SKM-1 (cell line): ENCODE measurements around the gene STX4.

Source experiments
- DNase-seq: peaks from one replicate; lab custom pipeline; 2025; ENCODE audit not compliant: unreplicated experiment; lab: John Stamatoyannopoulos, UW

STX4 gene

DNA sequence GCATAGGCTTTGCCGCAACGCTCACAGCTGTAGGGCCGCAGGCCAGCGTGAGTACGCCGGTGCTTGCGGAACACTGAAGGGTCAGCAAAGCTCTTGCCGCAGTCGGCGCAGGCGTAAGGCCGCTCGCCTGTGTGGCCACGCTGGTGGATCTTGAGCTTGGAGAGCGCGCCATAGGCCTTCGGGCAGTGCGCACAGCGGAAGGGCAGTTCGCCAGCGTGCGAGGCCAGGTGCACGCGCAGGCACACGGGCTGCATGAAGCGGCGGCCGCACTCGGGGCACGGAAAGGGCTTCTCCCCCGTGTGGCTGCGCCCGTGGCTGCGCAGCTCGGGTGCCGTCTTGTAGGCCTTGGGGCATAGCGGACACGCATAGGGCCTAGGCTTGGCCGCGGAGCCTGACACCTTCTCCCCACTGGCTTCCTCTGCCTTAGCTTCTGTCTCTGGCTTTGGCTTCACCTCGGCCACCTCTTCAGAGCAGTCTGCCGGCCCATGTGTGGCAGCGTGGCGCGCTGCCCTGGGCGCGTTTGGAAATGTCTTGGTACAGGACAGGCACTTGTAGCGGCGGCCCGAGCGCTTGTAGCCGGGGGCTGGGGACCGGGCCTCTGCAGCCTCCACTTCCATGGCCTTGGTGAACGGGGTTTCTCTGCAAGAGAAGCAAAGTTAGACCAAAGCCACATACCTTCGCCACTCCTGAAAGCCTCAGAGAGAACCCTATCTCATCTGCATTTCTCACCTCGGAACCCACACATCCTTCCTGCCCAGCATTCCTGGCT is 30.7 kb downstream of the STX4 start:
- DNase-seq = no peak

DNA sequence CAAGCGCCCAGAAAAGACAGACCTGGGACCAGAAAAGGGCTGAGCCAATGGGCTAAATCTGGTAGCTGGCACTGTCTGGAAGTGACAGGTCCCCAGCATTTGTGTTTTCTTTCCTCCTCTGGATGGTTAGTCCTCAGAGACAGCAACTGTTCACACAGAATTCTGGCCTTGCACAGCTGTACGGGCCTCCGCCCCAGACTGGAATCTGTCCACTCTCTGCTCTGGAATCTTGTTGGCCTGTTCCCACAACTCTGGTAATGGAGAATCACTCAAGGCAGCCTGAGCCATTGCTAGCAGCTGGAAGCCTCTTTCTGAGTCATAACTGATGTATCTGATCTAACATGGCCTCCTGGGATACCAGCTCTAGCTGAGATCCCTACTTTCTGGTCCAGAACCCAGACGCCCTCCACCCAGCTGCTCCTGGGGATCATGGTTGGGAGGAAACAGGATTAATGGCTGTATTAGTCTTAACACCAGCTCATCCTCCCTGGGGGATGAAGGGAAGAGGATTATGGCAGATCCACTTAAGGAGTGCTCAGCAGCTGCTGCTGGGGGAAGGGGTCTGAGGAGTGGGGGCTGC is 31.6 kb downstream of the STX4 start:
- no peak for DNase-seq

DNA sequence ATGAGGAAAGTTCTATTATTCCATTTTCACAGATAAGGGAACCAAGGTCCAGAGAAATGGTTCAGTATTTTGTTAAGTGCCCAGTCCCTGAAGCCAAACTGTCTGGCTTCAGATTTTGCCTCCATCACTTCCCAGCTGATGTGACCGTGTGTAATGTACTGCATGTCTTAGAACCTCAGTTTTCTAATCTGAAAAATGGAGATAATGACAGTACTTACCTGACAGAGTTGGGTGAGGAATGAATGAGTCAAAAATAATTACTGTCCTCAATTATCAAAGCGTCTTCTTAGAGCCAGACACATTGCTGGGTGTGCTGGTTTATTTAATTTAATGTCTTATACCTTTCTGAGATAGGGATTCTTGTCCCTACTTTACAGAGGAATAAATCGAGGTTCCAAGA is 34.0 kb downstream of the STX4 start:
- no peak for DNase-seq

DNA sequence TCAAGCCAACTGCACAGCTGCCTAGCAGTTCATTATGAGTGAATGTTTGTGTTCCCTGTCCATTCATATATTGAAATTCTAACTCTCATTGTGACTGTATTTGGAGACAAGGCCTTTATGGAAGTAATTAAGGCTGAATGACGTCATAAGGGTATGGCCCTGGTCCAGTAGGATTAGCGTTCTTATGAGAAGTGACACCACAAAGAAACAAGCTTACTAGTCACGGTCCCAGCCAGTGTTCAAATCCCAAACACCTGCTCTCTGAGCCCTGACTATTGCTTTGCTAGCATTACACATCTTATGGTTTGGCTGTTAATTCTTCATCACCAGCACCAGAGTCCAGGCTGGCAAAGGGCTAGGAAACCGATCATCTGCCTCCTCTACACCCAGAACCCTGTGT is 38.5 kb downstream of the STX4 start:
- DNase-seq = no peak

DNA sequence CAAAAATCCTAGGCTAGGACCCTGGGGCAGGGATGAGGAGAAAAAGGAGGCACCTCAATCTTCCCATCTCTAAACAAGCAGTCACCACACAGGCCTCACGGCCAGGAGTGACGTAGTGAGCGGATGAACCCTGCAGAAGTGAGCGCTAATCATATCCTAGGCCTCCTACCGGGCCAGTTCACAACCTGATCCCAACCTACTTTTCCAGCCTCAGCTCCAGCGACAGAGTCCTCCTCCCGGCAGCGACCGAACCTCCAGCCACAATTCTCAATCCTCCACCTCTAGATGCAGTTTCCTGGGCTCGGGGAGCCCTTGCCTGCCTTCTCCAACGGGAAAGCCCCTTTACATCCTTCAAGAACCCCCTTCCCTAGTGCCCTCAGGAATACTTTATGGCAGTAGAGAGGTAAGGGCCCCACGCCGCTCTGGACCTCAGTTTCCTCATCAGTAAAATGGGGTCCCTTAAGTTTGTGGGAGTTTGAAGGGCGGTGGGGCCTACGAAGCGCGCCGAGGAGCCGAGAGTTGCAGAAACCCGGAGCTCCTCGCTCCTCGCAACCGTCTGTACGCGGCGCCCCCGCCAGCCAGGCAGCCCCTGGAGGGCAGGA is 39.3 kb downstream of the STX4 start:
- no peak for DNase-seq

DNA sequence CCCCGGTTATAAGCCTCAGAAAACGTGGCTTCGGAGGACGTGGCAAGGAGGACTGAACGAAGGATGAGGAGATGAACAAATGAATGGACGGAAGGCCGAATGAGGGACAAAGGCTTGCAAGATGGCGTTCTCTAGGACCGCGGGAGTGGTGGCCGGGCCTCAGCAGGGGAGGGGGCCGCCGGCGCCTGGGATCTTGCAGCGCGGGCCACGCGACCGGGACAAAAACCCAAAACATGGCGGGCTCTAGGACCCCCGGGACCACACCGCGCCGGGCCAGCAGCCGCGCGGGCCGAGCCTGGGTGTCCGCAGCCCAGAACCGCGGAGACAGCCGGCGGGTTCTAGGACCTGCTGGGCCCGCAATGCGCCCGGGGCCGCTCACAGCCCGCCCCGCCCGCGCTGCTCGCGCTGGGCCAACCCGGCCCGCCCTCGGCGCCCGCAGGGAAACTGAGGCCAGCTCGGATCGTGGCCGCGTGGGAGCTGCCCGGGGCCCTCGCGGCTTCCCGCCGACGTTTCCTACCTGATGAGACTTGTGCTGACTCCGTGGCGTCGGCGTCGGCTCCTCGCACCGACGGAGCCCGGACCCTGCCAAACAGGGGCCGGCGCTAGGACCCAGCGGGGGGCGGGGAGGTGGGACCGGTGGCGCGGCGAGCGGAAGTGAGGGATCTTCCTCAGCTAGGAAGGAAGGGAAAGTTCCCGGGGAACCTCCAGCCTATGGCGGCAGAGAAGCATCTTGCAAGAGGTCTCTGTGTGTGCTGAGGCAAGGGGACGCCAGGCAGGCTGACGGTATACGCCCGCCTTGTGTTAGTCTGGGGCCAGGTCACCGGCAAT is 40.0 kb downstream of the STX4 start:
- peak; percentile 81 for DNase-seq

DNA sequence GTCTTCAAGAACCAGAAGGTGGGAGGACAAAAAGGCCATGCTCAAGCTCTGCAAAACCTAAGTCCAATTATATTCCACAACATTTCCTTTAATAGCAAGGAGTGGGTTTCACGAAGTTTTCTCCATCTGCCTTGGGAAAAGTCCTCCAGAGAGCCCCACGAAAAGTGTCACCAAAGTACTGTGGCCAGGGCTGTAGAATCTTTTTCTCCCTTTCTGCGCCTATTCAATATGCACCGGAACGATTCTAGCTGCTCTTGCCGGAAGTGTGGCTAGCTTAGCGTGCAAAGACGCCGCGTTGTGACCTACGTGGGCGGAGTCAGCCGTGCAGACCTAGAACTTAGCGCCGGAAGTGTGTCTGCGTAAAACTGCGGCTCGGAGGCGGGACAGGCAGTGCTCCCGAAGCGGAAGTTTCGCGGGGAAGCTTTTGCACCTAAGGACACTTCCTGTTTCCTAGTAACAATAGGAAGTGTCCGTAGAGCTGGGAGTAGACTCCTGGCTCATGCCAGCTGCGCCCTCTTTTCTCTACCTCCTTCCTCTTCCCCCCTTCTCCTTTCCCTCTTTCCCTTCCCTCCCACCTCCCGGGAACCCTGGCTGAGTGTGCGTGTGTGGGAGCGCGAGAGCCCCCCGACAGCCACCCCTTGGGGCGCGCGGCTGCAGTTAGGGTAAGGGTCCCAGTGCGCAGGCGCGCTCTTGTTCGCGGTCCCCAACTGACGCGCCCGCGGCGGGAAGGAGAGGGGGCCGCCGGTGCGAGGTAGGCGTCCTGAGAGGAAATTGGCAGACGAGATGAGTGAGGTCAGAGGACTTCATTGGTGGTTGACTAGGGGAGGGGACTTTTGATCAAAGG is 40.8 kb downstream of the STX4 start, which contains the start of the genes ZNF646 and ZNF668:
Gene ZNF646 (plus strand): TSS at position 453 of the 844 bp plus-strand sequence. CDS start 1,903 bp downstream, outside the sequence.
Gene ZNF668 (minus strand): TSS at position 271 of the 844 bp plus-strand sequence. CDS start 9,781 bp downstream, outside the sequence.
- peak; percentile 100 for DNase-seq

DNA sequence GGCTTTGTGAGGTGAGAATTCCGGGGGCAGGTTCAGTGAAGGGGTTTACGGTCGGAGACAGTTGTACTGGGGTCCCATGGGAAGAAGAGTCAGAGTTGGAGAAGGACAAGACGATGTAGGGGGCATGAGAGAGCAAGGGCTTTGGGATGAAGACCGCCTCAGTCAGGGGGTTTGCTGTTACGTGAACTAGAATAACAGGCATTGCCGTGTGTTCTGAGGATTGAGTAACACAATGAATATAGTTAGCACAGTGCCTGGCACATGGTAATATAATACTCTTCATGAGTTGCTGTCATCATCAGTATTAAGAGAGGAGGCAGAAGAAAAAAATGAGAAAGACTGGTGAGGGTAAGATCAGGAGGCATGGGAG is 41.4 kb downstream of the STX4 start:
- no peak for DNase-seq

DNA sequence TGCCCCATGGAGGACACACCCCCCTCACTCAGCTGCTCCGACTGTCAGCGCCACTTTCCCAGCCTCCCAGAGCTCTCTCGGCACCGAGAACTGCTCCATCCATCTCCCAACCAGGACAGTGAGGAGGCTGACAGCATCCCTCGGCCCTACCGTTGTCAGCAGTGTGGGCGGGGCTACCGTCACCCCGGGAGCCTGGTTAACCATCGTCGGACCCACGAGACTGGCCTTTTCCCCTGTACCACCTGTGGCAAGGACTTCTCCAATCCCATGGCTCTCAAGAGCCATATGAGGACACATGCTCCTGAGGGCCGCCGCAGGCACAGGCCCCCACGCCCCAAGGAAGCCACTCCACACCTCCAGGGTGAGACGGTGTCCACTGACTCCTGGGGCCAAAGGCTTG is 43.0 kb downstream of the STX4 start:
- DNase-seq = no peak

DNA sequence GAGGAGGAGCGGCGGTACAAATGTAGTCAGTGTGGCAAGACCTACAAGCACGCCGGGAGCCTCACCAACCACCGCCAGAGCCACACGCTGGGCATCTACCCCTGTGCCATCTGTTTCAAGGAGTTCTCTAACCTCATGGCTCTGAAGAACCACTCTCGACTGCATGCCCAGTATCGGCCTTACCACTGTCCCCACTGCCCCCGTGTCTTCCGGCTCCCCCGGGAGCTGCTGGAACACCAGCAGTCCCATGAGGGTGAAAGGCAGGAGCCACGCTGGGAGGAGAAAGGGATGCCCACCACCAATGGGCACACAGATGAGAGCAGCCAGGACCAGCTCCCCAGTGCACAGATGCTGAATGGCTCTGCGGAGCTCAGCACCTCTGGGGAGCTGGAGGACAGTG is 43.7 kb downstream of the STX4 start:
- DNase-seq = no peak

DNA sequence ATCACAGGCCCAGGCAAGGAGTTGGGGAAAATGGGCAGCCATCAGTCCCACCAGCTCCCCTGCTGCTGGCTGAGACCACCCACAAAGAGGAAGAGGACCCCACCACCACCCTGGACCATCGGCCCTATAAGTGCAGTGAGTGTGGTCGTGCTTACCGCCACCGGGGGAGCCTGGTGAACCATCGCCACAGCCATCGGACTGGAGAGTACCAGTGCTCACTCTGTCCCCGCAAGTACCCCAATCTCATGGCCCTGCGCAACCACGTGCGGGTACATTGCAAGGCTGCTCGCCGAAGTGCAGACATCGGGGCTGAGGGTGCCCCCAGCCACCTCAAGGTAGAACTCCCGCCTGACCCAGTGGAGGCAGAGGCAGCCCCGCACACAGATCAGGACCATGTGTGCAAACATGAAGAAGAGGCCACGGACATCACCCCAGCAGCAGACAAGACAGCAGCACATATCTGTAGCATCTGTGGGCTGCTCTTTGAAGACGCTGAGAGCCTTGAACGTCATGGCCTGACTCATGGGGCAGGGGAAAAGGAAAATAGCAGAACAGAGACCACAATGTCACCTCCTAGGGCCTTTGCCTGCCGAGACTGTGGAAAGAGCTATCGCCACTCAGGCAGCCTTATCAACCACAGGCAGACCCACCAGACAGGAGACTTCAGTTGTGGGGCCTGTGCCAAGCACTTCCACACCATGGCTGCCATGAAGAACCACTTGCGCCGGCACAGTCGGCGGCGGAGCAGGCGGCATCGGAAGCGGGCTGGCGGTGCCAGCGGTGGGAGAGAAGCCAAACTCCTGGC is 44.4 kb downstream of the STX4 start:
- DNase-seq = no peak

DNA sequence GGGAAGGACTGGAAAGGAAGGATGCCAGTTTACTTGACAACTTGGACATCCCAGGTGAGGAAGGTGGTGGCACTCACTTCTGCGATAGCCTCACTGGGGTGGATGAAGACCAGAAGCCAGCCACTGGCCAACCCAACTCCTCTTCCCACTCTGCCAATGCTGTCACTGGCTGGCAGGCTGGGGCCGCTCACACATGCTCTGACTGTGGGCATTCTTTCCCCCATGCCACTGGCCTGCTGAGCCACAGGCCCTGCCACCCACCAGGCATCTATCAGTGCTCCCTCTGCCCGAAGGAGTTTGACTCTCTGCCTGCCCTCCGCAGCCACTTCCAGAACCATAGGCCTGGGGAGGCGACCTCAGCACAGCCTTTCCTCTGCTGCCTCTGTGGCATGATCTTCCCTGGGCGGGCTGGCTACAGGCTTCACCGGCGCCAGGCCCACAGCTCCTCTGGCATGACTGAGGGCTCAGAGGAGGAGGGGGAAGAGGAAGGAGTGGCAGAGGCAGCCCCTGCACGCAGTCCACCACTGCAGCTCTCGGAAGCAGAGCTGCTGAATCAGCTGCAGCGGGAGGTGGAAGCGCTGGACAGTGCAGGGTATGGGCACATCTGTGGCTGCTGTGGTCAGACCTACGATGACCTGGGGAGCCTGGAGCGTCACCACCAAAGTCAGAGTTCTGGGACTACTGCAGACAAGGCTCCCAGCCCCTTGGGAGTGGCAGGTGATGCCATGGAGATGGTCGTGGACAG is 45.4 kb downstream of the STX4 start:
- no peak for DNase-seq

DNA sequence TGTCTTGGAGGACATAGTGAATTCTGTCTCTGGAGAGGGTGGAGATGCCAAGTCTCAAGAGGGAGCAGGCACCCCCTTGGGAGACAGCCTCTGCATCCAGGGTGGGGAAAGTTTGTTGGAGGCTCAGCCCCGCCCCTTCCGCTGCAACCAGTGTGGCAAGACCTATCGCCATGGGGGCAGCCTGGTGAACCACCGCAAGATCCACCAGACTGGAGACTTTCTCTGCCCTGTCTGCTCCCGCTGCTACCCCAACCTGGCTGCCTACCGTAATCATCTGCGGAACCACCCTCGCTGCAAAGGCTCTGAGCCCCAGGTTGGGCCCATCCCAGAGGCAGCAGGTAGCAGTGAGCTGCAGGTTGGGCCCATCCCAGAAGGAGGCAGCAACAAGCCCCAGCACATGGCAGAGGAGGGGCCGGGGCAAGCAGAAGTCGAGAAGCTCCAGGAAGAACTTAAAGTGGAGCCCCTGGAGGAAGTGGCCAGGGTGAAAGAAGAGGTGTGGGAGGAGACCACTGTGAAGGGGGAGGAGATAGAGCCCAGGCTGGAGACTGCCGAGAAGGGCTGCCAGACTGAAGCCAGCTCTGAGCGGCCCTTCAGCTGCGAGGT is 46.1 kb downstream of the STX4 start:
- DNase-seq = no peak

DNA sequence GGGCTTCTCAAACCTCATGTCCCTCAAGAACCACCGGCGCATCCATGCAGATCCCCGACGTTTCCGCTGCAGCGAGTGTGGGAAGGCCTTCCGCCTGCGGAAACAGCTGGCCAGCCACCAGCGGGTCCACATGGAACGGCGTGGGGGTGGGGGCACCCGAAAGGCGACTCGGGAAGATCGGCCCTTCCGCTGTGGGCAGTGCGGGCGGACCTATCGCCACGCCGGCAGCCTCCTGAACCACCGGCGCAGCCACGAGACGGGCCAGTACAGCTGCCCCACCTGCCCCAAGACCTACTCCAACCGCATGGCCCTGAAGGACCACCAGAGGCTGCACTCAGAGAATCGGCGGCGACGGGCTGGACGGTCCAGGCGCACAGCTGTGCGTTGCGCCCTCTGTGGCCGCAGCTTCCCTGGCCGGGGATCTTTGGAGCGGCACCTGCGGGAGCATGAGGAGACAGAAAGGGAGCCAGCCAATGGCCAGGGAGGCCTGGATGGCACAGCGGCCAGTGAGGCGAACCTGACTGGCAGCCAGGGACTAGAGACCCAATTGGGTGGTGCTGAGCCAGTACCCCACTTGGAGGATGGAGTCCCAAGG is 46.8 kb downstream of the STX4 start:
- DNase-seq = no peak

DNA sequence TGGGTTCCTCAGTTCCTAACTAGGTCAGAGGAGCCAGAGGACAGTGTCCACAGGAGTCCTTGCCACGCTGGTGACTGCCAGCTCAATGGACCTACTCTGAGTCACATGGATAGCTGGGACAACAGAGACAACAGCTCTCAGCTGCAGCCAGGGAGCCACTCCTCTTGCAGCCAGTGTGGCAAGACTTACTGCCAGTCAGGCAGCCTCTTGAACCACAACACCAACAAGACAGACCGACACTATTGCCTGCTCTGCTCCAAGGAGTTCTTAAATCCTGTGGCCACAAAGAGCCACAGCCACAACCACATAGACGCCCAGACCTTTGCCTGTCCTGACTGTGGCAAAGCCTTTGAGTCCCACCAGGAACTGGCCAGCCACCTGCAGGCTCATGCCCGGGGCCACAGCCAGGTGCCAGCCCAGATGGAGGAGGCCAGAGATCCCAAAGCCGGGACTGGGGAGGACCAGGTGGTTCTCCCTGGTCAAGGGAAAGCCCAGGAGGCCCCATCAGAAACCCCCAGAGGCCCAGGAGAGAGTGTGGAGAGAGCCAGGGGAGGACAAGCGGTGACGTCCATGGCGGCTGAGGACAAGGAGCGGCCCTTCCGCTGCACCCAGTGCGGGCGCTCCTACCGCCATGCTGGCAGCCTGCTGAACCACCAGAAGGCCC is 47.5 kb downstream of the STX4 start:
- DNase-seq = no peak

DNA sequence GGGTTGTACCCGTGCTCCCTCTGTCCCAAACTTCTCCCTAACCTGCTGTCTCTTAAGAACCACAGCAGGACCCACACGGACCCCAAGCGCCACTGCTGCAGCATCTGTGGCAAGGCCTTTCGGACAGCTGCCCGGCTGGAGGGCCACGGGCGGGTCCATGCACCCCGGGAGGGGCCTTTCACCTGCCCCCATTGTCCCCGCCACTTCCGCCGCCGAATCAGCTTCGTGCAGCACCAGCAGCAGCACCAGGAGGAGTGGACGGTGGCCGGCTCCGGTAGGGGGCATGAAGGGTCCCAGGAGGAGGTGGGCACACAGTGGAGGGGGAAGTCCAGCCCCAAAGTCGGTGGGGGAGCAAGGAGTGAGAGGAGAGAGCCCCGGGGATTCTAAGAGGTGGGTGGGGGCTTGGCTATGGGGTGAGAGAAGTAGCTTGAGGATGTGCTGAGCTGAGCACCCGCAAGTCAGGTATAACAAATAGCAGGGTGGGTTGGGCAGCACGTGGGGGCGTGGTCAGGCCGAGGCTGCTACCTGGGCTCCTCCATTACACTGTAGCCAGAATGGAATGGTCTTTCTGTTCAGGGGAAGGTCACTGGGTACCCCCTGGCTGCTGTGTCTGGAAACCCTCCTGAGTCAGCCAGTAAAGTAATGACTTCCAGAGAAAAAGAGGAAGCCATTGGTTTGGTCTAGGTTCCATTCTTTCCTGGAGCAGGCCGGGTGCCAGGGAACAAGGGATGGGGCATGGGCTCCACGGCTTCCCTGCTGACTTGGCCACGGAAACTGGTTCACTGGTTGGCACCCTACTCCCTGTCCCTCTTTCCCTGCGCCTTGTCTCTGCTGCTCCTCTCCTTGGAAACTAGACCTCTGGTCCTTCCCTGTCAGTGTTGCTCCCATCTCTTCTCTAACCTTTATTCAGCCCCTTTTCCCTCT is 48.3 kb downstream of the STX4 start:
- DNase-seq = no peak
